Measurements from ENCODE around the gene AKT2. TPM values are rescaled to one million over a fixed set of nuclear protein-coding genes. Genes with fewer than 3 reads are reported as not detected.

Gene AKT2
- total and polyA plus RNA-seq, 2 of the 8 experiments (the other 6 are each of a cell fraction or from before 2014, with no cell fraction given) = 151 to 183 TPM

DNA sequence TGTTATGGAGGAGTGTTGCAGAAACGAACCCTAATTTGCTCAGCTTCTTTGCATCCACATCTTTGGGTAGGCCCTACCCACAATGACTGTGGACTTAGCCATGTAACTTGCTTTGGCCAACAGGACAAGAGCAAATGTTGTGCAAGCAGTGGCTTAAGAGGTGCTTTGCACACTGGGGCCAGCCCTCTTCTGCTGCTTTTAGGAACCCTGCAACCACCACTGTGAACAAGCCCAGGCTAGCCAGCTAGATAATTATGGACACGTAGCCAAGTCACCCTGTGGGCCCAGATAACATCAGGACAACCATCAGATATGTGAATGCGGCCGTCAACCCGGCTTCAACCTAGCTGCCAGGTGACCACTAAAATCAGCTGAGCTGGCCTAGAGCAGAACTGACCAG is 45.9 kb upstream of the AKT2 start (continued):
- TF ChIP-seq, protein P1, sequence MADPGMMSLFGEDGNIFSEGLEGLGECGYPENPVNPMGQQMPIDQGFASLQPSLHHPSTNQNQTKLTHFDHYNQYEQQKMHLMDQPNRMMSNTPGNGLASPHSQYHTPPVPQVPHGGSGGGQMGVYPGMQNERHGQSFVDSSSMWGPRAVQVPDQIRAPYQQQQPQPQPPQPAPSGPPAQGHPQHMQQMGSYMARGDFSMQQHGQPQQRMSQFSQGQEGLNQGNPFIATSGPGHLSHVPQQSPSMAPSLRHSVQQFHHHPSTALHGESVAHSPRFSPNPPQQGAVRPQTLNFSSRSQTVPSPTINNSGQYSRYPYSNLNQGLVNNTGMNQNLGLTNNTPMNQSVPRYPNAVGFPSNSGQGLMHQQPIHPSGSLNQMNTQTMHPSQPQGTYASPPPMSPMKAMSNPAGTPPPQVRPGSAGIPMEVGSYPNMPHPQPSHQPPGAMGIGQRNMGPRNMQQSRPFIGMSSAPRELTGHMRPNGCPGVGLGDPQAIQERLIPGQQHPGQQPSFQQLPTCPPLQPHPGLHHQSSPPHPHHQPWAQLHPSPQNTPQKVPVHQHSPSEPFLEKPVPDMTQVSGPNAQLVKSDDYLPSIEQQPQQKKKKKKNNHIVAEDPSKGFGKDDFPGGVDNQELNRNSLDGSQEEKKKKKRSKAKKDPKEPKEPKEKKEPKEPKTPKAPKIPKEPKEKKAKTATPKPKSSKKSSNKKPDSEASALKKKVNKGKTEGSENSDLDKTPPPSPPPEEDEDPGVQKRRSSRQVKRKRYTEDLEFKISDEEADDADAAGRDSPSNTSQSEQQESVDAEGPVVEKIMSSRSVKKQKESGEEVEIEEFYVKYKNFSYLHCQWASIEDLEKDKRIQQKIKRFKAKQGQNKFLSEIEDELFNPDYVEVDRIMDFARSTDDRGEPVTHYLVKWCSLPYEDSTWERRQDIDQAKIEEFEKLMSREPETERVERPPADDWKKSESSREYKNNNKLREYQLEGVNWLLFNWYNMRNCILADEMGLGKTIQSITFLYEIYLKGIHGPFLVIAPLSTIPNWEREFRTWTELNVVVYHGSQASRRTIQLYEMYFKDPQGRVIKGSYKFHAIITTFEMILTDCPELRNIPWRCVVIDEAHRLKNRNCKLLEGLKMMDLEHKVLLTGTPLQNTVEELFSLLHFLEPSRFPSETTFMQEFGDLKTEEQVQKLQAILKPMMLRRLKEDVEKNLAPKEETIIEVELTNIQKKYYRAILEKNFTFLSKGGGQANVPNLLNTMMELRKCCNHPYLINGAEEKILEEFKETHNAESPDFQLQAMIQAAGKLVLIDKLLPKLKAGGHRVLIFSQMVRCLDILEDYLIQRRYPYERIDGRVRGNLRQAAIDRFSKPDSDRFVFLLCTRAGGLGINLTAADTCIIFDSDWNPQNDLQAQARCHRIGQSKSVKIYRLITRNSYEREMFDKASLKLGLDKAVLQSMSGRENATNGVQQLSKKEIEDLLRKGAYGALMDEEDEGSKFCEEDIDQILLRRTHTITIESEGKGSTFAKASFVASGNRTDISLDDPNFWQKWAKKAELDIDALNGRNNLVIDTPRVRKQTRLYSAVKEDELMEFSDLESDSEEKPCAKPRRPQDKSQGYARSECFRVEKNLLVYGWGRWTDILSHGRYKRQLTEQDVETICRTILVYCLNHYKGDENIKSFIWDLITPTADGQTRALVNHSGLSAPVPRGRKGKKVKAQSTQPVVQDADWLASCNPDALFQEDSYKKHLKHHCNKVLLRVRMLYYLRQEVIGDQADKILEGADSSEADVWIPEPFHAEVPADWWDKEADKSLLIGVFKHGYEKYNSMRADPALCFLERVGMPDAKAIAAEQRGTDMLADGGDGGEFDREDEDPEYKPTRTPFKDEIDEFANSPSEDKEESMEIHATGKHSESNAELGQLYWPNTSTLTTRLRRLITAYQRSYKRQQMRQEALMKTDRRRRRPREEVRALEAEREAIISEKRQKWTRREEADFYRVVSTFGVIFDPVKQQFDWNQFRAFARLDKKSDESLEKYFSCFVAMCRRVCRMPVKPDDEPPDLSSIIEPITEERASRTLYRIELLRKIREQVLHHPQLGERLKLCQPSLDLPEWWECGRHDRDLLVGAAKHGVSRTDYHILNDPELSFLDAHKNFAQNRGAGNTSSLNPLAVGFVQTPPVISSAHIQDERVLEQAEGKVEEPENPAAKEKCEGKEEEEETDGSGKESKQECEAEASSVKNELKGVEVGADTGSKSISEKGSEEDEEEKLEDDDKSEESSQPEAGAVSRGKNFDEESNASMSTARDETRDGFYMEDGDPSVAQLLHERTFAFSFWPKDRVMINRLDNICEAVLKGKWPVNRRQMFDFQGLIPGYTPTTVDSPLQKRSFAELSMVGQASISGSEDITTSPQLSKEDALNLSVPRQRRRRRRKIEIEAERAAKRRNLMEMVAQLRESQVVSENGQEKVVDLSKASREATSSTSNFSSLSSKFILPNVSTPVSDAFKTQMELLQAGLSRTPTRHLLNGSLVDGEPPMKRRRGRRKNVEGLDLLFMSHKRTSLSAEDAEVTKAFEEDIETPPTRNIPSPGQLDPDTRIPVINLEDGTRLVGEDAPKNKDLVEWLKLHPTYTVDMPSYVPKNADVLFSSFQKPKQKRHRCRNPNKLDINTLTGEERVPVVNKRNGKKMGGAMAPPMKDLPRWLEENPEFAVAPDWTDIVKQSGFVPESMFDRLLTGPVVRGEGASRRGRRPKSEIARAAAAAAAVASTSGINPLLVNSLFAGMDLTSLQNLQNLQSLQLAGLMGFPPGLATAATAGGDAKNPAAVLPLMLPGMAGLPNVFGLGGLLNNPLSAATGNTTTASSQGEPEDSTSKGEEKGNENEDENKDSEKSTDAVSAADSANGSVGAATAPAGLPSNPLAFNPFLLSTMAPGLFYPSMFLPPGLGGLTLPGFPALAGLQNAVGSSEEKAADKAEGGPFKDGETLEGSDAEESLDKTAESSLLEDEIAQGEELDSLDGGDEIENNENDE (IDR thresholded peaks at IDR 0.05; ENCODE audit: insufficient replicate concordance, low read length) = no peak
- TF ChIP-seq POLR2AphosphoS5 (IDR thresholded peaks at IDR 0.05; ENCODE audit: low read depth, low read length) = no peak
- TF ChIP-seq NRF1 (IDR thresholded peaks at IDR 0.05; ENCODE audit: low read depth, low read length) = no peak
- no peak for TF ChIP-seq CBX8 (IDR thresholded peaks at IDR 0.05; ENCODE audit: borderline replicate concordance, low read depth, low read length)

All from H1 (cell line).